NCI-H510A (cell line): ENCODE data around the gene SPINT2.
"Not testable (repeated sequence)": the region's sequence is repeated elsewhere in the genome, so short reads cannot be mapped to it uniquely, and the experiment has no call there.

Source experiments
- DNase-seq: peaks from one replicate; lab custom pipeline; 2025; lab: John Stamatoyannopoulos, UW

SPINT2 gene

GRCh38 chr19:38239816-38240215, 24.6 kb upstream of the SPINT2 start:
- no peak for DNase-seq

- DNase-seq = no peak
Observed at GRCh38 chr19:38243279-38243673, 21.1 kb upstream of the SPINT2 start.

- no peak for DNase-seq
Observed at GRCh38 chr19:38245826-38246498, 18.4 kb upstream of the SPINT2 start.

- no peak for DNase-seq
Observed at GRCh38 chr19:38247126-38247525, 17.2 kb upstream of the SPINT2 start.

- no peak for DNase-seq
Observed at GRCh38 chr19:38247734-38248268, 16.6 kb upstream of the SPINT2 start.

- no peak for DNase-seq
Observed at GRCh38 chr19:38248421-38248820, 16.0 kb upstream of the SPINT2 start.

GRCh38 chr19:38250428-38250820, 13.9 kb upstream of the SPINT2 start:
- no peak for DNase-seq

- peak; percentile 46 for DNase-seq
Observed at GRCh38 chr19:38250821-38251563, 13.4 kb upstream of the SPINT2 start.

GRCh38 chr19:38251564-38252051, 12.8 kb upstream of the SPINT2 start:
- no peak for DNase-seq

- DNase-seq = no peak
Observed at GRCh38 chr19:38252385-38252784, 12.0 kb upstream of the SPINT2 start.

GRCh38 chr19:38252941-38253691, 11.3 kb upstream of the SPINT2 start:
- DNase-seq = no peak

- no peak for DNase-seq
Observed at GRCh38 chr19:38253788-38254187, 10.6 kb upstream of the SPINT2 start.

GRCh38 chr19:38255383-38256014, 8.9 kb upstream of the SPINT2 start:
- DNase-seq = no peak

- DNase-seq = not testable (repeated sequence)
Observed at GRCh38 chr19:38261942-38262341, 2.4 kb upstream of the SPINT2 start.

GRCh38 chr19:38262585-38263268, 1.6 kb upstream of the SPINT2 start:
- no peak for DNase-seq

GRCh38 chr19:38263689-38264485, 486 bp upstream of the SPINT2 start:
- DNase-seq = peak; percentile 96

- no peak for DNase-seq
Observed at GRCh38 chr19:38265213-38265861, 964 bp downstream of the SPINT2 start.

GRCh38 chr19:38265921-38266429, 1.6 kb downstream of the SPINT2 start:
- no peak for DNase-seq

GRCh38 chr19:38266981-38267597, 2.7 kb downstream of the SPINT2 start:
- no peak for DNase-seq
